Caco-2 (cell line): ENCODE results near the gene PLEKHN1. TPM values are rescaled to one million over a fixed set of nuclear protein-coding genes. Genes with fewer than 3 reads are reported as not detected.

Experiments used
- BruUV-seq: library from RNA; stranded (reverse); fragments of 400-500 nt; replicated peaks from 2 replicates; lab custom pipeline; 2021; lab: Mats Ljungman, UMichigan
- CTCF ChIA-PET: fragments of 300-600 bp; sonication (Branson Sonifier 250); formaldehyde crosslinking; loops from one replicate; lab custom pipeline; 2022; ENCODE audit warnings: antibody characterized with exemption; lab: Charles Lee
- POLR2A ChIA-PET: fragments of 300-600 bp; sonication (Branson Sonifier 250); formaldehyde crosslinking; loops from one replicate; lab custom pipeline; 2022; ENCODE audit warnings: antibody characterized with exemption; lab: Charles Lee
- DNase-seq, 2 experiments: peaks; one replicate each; pipeline versions ENCODE4 v3.0.0 to v3.0.0-alpha.2; 2020 to 2022
- H3K27me3 ChIP-seq: replicated peaks from 2 replicates; pipeline ENCODE4 v1.6.0; 2011; ENCODE audit warnings: low read length; ENCODE audit not compliant: control insufficient read depth, insufficient read depth
- H3K36me3 ChIP-seq: 2 replicates; pipeline ENCODE4 v1.5.1; 2011; ENCODE audit warnings: low read length; ENCODE audit not compliant: control insufficient read depth, insufficient read depth
- H3K4me1 ChIP-seq: fragments of 250-450 bp; sonication (Bioruptor Pico); 2 replicates; pipeline ENCODE4 v1.5.1; 2020; ENCODE audit warnings: mild to moderate bottlenecking
- H3K4me3 ChIP-seq: 2 replicates; pipeline ENCODE4 v1.5.1; 2011; ENCODE audit warnings: low read depth, mild to moderate bottlenecking, control low read depth, low read length
- H3K9me3 ChIP-seq: fragments of 250-450 bp; sonication (Bioruptor Pico); 2 replicates; pipeline ENCODE4 v1.5.1; 2020; ENCODE audit warnings: mild to moderate bottlenecking, moderate library complexity
- H3K27ac Mint-ChIP-seq: one replicate; pipeline ENCODE4 v1.8.0; 2022; ENCODE audit warnings: mixed read lengths; ENCODE audit not compliant: unreplicated experiment
- H3K27me3 Mint-ChIP-seq: one replicate; pipeline ENCODE4 v1.8.0; 2022; ENCODE audit warnings: mixed read lengths; ENCODE audit not compliant: insufficient read depth, unreplicated experiment
- H3K36me3 Mint-ChIP-seq: one replicate; pipeline ENCODE4 v1.8.0; 2022; ENCODE audit warnings: mild to moderate bottlenecking, mixed read lengths; ENCODE audit not compliant: insufficient read depth, unreplicated experiment
- H3K4me1 Mint-ChIP-seq: one replicate; pipeline ENCODE4 v1.8.0; 2022; ENCODE audit warnings: low read depth, mixed read lengths; ENCODE audit not compliant: unreplicated experiment
- H3K4me3 Mint-ChIP-seq: one replicate; pipeline ENCODE4 v1.8.0; 2022; ENCODE audit warnings: mild to moderate bottlenecking, moderate library complexity, mixed read lengths; ENCODE audit not compliant: unreplicated experiment
- H3K9me3 Mint-ChIP-seq: one replicate; pipeline ENCODE4 v1.8.0; 2022; ENCODE audit warnings: mixed read lengths; ENCODE audit not compliant: unreplicated experiment
- intact Hi-C: fragments of 100-400 bp; cut with micrococcal nuclease; formaldehyde crosslinking; loops from one replicate; pipeline ENCODE4 v1.10.0; 2022; ENCODE audit not compliant: unreplicated experiment
- total RNA-seq: library from RNA; stranded (reverse); gene quantifications from 2 replicates; pipeline ENCODE4 v1.2.3, GENCODE V29; 2022
- TF ChIP-seq, protein P1 (sequence below), 2 experiments: fragments of 200-600 bp in 1 of 2; IDR thresholded peaks; 1 replicate in 1 of 2; 2 replicates in 1 of 2; pipeline versions ENCODE4 v1.5.1 to v1.8.0; 2011 to 2022; ENCODE audit warnings: antibody characterized with exemption in 1 of 2, control low read depth in 1 of 2, inconsistent platforms in 1 of 2, low read depth in 1 of 2, low read length in 1 of 2, mild to moderate bottlenecking in 1 of 2, moderate library complexity in 1 of 2; ENCODE audit not compliant: insufficient read depth in 1 of 2, severe bottlenecking in 1 of 2, unreplicated experiment in 1 of 2

Gene PLEKHN1
- total RNA-seq, 1 experiment from 2014 or later, result 3.1 TPM

DNA sequence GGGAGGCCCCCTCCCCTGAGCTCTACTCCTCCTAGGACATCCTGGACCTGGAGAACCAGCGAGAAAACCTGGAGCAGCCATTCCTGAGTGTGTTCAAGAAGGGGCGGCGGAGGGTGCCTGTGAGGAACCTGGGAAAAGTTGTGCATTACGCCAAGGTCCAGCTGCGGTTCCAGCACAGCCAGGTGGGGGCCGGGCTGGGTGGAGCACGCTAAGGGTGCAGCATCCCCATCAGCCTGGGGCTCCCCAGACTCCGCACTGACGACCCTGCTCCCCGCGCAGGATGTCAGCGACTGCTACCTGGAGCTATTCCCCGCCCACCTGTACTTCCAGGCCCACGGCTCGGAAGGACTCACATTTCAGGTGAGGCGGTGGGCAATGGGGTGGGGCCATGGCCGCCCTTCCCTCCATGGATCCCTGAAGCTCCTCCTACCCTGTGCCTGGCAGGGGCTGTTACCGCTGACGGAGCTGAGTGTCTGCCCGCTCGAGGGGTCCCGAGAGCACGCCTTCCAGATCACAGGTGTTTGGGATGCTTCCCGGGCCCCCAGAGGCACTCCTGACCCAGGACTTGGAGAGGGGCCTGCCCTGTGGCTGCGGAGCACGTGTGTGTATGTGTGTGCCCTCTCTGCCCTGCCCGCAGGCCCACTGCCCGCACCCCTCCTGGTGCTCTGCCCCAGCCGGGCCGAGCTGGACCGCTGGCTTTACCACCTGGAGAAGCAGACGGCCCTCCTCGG is 4.1 kb downstream of the PLEKHN1 start:
- Histone ChIP-seq H3K4me3 (no peak overlapping the region), H3K9me3 (no peaks in the 10 kb centered on the region), H3K4me1 (peaks cover 6% of the 10 kb centered on the region), H3K27me3 (no peaks in the 10 kb centered on the region), H3K36me3 (no peaks in the 10 kb centered on the region)
- POLR2A ChIA-PET, result no interaction called here
- intact Hi-C loops, result no loop called here
- H3K9me3 Mint-ChIP-seq, result no peaks in the 10 kb centered on the region
- H3K36me3 Mint-ChIP-seq, result no peaks in the 10 kb centered on the region
- no peak for DNase-seq
- no peak overlapping the region for H3K4me3 Mint-ChIP-seq
- no peaks in the 10 kb centered on the region for H3K27me3 Mint-ChIP-seq
- CTCF ChIA-PET, result no interaction called here
- no TSS peak for BruUV-seq
- TF ChIP-seq, protein P1, sequence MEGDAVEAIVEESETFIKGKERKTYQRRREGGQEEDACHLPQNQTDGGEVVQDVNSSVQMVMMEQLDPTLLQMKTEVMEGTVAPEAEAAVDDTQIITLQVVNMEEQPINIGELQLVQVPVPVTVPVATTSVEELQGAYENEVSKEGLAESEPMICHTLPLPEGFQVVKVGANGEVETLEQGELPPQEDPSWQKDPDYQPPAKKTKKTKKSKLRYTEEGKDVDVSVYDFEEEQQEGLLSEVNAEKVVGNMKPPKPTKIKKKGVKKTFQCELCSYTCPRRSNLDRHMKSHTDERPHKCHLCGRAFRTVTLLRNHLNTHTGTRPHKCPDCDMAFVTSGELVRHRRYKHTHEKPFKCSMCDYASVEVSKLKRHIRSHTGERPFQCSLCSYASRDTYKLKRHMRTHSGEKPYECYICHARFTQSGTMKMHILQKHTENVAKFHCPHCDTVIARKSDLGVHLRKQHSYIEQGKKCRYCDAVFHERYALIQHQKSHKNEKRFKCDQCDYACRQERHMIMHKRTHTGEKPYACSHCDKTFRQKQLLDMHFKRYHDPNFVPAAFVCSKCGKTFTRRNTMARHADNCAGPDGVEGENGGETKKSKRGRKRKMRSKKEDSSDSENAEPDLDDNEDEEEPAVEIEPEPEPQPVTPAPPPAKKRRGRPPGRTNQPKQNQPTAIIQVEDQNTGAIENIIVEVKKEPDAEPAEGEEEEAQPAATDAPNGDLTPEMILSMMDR (IDR thresholded peaks at IDR 0.05; ENCODE audit: insufficient read depth in 1 of 2, low read depth in 1 of 2, low read length in 1 of 2, severe bottlenecking in 1 of 2, unreplicated experiment in 1 of 2), result no peak
- no peak overlapping the region for H3K27ac Mint-ChIP-seq
- peaks cover 5% of the 10 kb centered on the region for H3K4me1 Mint-ChIP-seq

DNA sequence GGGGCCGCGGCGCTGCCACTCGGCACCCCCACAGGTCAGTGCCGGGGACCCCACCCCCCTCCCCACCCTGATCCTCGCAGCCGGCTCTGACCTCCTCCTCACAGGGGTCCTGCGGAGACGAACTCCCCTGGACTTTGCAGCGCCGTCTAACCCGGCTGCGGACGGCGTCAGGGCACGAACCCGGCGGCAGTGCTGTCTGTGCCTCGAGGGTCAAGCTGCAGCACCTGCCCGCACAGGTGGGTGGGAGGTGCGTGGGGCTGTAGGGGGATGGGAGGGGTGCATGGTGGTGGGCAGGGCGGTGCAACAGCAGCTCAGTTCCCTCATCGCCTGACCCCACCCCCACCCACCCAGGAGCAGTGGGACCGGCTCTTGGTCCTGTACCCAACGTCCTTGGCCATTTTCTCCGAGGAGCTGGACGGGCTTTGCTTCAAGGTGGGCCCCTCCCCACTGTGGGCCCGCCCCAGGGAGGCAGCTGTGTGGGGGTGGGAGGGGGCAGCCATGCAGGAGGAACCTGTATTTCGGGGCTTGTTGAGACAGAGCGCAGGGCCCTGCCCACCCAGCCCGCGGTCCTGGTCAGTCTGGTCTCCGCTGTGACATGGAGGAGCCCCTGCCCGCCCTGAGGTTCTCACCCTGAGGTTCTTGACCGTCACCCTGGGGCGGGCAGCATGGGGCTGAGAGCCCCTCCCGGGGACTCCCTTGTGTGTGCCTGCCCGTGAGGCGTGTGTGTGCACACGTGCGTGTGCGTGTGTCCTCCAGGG is 4.9 kb downstream of the PLEKHN1 start:
- no TSS peak for BruUV-seq
- DNase-seq, result no peak
- TF ChIP-seq, protein P1 (IDR thresholded peaks at IDR 0.05; ENCODE audit: insufficient read depth in 1 of 2, low read depth in 1 of 2, low read length in 1 of 2, severe bottlenecking in 1 of 2, unreplicated experiment in 1 of 2), result no peak
- no peak overlapping the region for H3K4me3 ChIP-seq
- peaks cover 5% of the 10 kb centered on the region for H3K4me1 ChIP-seq
- intact Hi-C loops, result no loop called here
- Mint-ChIP-seq H3K4me3 (no peak overlapping the region), H3K27ac (no peak overlapping the region), H3K36me3 (no peaks in the 10 kb centered on the region), H3K9me3 (no peaks in the 10 kb centered on the region), H3K27me3 (no peaks in the 10 kb centered on the region), H3K4me1 (peaks cover 5% of the 10 kb centered on the region)
- no peaks in the 10 kb centered on the region for H3K9me3 ChIP-seq
- ChIA-PET POLR2A (no interaction called here), CTCF (no interaction called here)
- H3K36me3 ChIP-seq, result no peaks in the 10 kb centered on the region
- no peaks in the 10 kb centered on the region for H3K27me3 ChIP-seq

DNA sequence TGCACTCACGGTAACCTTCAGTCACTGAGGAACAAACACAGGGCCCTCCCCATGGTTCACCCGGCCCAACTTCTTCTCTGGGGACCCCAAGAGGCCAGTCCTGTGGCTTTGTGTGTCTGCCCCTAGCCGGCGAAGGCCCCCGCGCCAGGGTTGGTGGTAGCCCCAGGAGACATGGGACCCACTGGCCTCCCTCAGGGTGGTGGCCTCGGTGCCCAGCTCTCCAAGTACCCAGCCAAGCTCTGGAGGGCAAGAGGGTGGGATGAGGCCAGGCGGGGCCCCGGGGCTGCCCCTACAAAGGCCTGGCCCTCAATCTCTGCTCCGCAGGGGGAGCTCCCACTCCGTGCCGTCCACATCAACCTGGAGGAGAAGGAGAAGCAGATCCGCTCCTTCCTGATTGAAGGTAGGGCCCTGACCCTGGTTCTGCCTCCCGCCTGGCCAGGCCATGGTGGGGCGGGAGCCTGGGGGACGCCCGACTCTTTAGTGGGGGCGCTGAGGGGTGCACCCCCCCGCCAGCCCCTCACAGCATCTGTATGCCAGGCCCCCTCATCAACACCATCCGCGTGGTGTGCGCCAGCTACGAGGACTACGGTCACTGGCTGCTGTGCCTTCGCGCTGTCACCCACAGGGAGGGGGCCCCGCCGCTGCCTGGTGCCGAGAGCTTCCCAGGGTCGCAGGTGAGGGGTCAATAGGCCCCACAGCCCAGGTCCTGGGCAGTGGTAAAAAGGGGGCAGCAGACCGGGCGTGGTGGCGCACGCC is 5.6 kb downstream of the PLEKHN1 start:
- no peak for DNase-seq
- CTCF ChIA-PET, result no interaction called here
- H3K36me3 Mint-ChIP-seq, result no peaks in the 10 kb centered on the region
- no peaks in the 10 kb centered on the region for H3K9me3 Mint-ChIP-seq
- no peaks in the 10 kb centered on the region for H3K9me3 ChIP-seq
- no peaks in the 10 kb centered on the region for H3K27me3 ChIP-seq
- no peaks in the 10 kb centered on the region for H3K36me3 ChIP-seq
- TF ChIP-seq, protein P1 (IDR thresholded peaks at IDR 0.05; ENCODE audit: insufficient read depth in 1 of 2, low read depth in 1 of 2, low read length in 1 of 2, severe bottlenecking in 1 of 2, unreplicated experiment in 1 of 2), result no peak
- H3K4me3 Mint-ChIP-seq, result no peak overlapping the region
- intact Hi-C loops, result no loop called here
- no peak overlapping the region for H3K4me3 ChIP-seq
- POLR2A ChIA-PET, result no interaction called here
- no peaks in the 10 kb centered on the region for H3K27me3 Mint-ChIP-seq
- H3K27ac Mint-ChIP-seq, result no peak overlapping the region
- peaks cover 5% of the 10 kb centered on the region; the same call in 1 of the 2 replicates for H3K4me1 ChIP-seq
- peaks cover 5% of the 10 kb centered on the region for H3K4me1 Mint-ChIP-seq
- BruUV-seq, result no TSS peak
